WTC11 (cell line): ENCODE measurements around the gene UCKL1. TPM values are rescaled to one million over a fixed set of nuclear protein-coding genes. Genes with fewer than 3 reads are reported as not detected.

Experiments used
- ATAC-seq: fragments of 200-7000 bp; cut with Tn5 transposase; 2 replicates; pipeline ENCODE4 v1.10.0; 2021; ENCODE audit warnings: mild to moderate bottlenecking, moderate library complexity
- CTCF ChIA-PET: fragments of 300-600 bp; sonication (Branson Sonifier 250); formaldehyde crosslinking; loops from one replicate; lab custom pipeline; 2021; ENCODE audit warnings: antibody characterized with exemption; lab: Charles Lee
- POLR2A ChIA-PET: fragments of 350-600 bp; sonication (Branson Sonifier 250); formaldehyde crosslinking; loops from one replicate; lab custom pipeline; 2021; ENCODE audit warnings: antibody characterized with exemption; lab: Charles Lee
- DNase-seq: peaks from one replicate; pipeline ENCODE4 v3.0.0; 2021; ENCODE audit warnings: low spot score
- H3K27ac Mint-ChIP-seq: 2 replicates; pipeline ENCODE4 v1.8.0; 2021; ENCODE audit warnings: mixed read lengths
- H3K27me3 Mint-ChIP-seq: 2 replicates; pipeline ENCODE4 v1.8.0; 2021; ENCODE audit warnings: low read depth, mild to moderate bottlenecking, moderate library complexity, mixed read lengths
- H3K36me3 Mint-ChIP-seq: 2 replicates; pipeline ENCODE4 v1.8.0; 2021; ENCODE audit warnings: mixed read lengths
- H3K4me1 Mint-ChIP-seq: 2 replicates; pipeline ENCODE4 v1.8.0; 2022; ENCODE audit warnings: mixed read lengths
- H3K4me3 Mint-ChIP-seq: 2 replicates; pipeline ENCODE4 v1.8.0; 2021; ENCODE audit warnings: mild to moderate bottlenecking, moderate library complexity, mixed read lengths
- H3K9me3 Mint-ChIP-seq: 2 replicates; pipeline ENCODE4 v1.8.0; 2021; ENCODE audit warnings: mixed read lengths
- ATF6 ChIP-seq: sonication (generic); formaldehyde crosslinking; IDR thresholded peaks from 2 replicates; pipeline ENCODE4 v1.8.1; 2023; ENCODE audit warnings: mild to moderate bottlenecking, missing genetic modification reagents
- ELF4 ChIP-seq: sonication (generic); formaldehyde crosslinking; IDR thresholded peaks from 2 replicates; pipeline ENCODE4 v1.8.1; 2022; ENCODE audit warnings: low read depth, mild to moderate bottlenecking, moderate library complexity, missing genetic modification reagents
- ETV6 ChIP-seq: sonication (generic); formaldehyde crosslinking; IDR thresholded peaks from 2 replicates; pipeline ENCODE4 v1.8.1; 2022; ENCODE audit warnings: mild to moderate bottlenecking, missing genetic modification reagents
- GRHL2 ChIP-seq: fragments of 250-450 bp; sonication (Bioruptor Pico); IDR thresholded peaks from 2 replicates; pipeline ENCODE4 v1.8.0; 2022; ENCODE audit warnings: mild to moderate bottlenecking, moderate library complexity; ENCODE audit not compliant: insufficient replicate concordance, severe bottlenecking
- IRF1 ChIP-seq: sonication (generic); formaldehyde crosslinking; IDR thresholded peaks from 2 replicates; pipeline ENCODE4 v1.8.0; 2023; ENCODE audit warnings: missing genetic modification reagents
- MXD4 ChIP-seq: fragments of 250-450 bp; sonication (Bioruptor Pico); IDR thresholded peaks from 2 replicates; pipeline ENCODE4 v1.8.0; 2021; ENCODE audit warnings: mild to moderate bottlenecking, moderate library complexity, borderline replicate concordance
- NFE2L1 ChIP-seq: sonication (generic); formaldehyde crosslinking; IDR thresholded peaks from 2 replicates; pipeline ENCODE4 v1.8.1; 2023; ENCODE audit warnings: missing genetic modification reagents
- NFYB ChIP-seq: sonication (generic); formaldehyde crosslinking; conservative IDR thresholded peaks from 2 replicates; pipeline ENCODE4 v1.8.0; 2022; ENCODE audit warnings: low read depth, missing genetic modification reagents
- NR1H2 ChIP-seq: sonication (generic); formaldehyde crosslinking; IDR thresholded peaks from 2 replicates; pipeline ENCODE4 v1.9.0; 2021; ENCODE audit warnings: mild to moderate bottlenecking, moderate library complexity, missing genetic modification reagents
- RELA ChIP-seq: sonication (generic); formaldehyde crosslinking; IDR thresholded peaks from 2 replicates; pipeline ENCODE4 v1.8.1; 2022; ENCODE audit warnings: missing genetic modification reagents, mild to moderate bottlenecking, borderline replicate concordance
- SP1 ChIP-seq: sonication (generic); formaldehyde crosslinking; conservative IDR thresholded peaks from 2 replicates; pipeline ENCODE4 v1.8.1; 2022; ENCODE audit warnings: missing genetic modification reagents
- USF1 ChIP-seq: sonication (generic); formaldehyde crosslinking; IDR thresholded peaks from 2 replicates; pipeline ENCODE4 v1.8.0; 2022; ENCODE audit warnings: mild to moderate bottlenecking, missing genetic modification reagents
- ZBTB21 ChIP-seq: sonication (generic); formaldehyde crosslinking; IDR thresholded peaks from 2 replicates; pipeline ENCODE4 v1.8.1; 2023; ENCODE audit warnings: mild to moderate bottlenecking, missing genetic modification reagents, borderline replicate concordance
- ZNF121 ChIP-seq: sonication (generic); formaldehyde crosslinking; IDR thresholded peaks from 2 replicates; pipeline ENCODE4 v1.8.0; 2023; ENCODE audit warnings: missing genetic modification reagents
- ZNF219 ChIP-seq: sonication (generic); formaldehyde crosslinking; IDR thresholded peaks from 2 replicates; pipeline ENCODE4 v1.8.0; 2023; ENCODE audit warnings: missing genetic modification reagents, mild to moderate bottlenecking, borderline replicate concordance
- ZNF416 ChIP-seq: fragments of 250-450 bp; sonication (Bioruptor Pico); IDR thresholded peaks from 2 replicates; pipeline ENCODE4 v1.9.0; 2021; ENCODE audit warnings: mild to moderate bottlenecking, inconsistent platforms
- ZNF423 ChIP-seq: fragments of 250-450 bp; sonication (Bioruptor Pico); IDR thresholded peaks from 2 replicates; pipeline ENCODE4 v2.1.2; 2022; ENCODE audit warnings: mild to moderate bottlenecking, moderate library complexity
- total RNA-seq: library from RNA; stranded (reverse); gene quantifications from 3 replicates; pipeline ENCODE4 v1.2.3, GENCODE V29; 2021
- TF ChIP-seq, protein P1 (sequence below): fragments of 250-450 bp; sonication (Bioruptor Pico); IDR thresholded peaks from 2 replicates; pipeline ENCODE4 v1.8.0; 2021; ENCODE audit warnings: mild to moderate bottlenecking
- TF ChIP-seq, protein P2 (sequence below): sonication (generic); formaldehyde crosslinking; IDR thresholded peaks from 2 replicates; pipeline ENCODE4 v1.8.1; 2023; ENCODE audit warnings: mild to moderate bottlenecking, missing genetic modification reagents, moderate library complexity

Gene UCKL1
- total RNA-seq, 1 experiment from 2014 or later, result 51.2 TPM

GRCh38 chr20:63946986-63947637, 9.1 kb downstream of the UCKL1 start:
- ChIA-PET POLR2A (no interaction called here), CTCF (interaction anchor here (0.7 kb wide), 1 partner anchor 13 kb away, joined by 4 read pairs; no protein-coding TSS in a partner anchor)
- H3K9me3 Mint-ChIP-seq, result 0 out of 2 replicates have a peak, but pooled peaks cover 3% of the 10 kb centered on the region
- peaks cover 20% of the 10 kb centered on the region for H3K4me1 Mint-ChIP-seq
- no peaks in the 10 kb centered on the region for H3K27me3 Mint-ChIP-seq
- peaks cover 11% of the 10 kb centered on the region for H3K36me3 Mint-ChIP-seq
- TF ChIP-seq ZNF423 (CRISPR knock-in tag) (no peak), ZNF121 (CRISPR knock-in tag) (no peak), GRHL2 (no peak), ATF6 (no peak), NFYB (CRISPR knock-in tag) (no peak), ZNF219 (CRISPR knock-in tag) (no peak), ELF4 (no peak), USF1 (CRISPR knock-in tag) (no peak)
- TF ChIP-seq, protein P1, sequence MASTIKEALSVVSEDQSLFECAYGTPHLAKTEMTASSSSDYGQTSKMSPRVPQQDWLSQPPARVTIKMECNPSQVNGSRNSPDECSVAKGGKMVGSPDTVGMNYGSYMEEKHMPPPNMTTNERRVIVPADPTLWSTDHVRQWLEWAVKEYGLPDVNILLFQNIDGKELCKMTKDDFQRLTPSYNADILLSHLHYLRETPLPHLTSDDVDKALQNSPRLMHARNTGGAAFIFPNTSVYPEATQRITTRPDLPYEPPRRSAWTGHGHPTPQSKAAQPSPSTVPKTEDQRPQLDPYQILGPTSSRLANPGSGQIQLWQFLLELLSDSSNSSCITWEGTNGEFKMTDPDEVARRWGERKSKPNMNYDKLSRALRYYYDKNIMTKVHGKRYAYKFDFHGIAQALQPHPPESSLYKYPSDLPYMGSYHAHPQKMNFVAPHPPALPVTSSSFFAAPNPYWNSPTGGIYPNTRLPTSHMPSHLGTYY (CRISPR knock-in tag), result no peak
- ATAC-seq (no peak), DNase-seq (no peak)
- H3K27ac Mint-ChIP-seq, result peak overlapping the region; percentile 86; the same call in 1 of the 2 replicates
- no peak overlapping the region for H3K4me3 Mint-ChIP-seq

DNA sequence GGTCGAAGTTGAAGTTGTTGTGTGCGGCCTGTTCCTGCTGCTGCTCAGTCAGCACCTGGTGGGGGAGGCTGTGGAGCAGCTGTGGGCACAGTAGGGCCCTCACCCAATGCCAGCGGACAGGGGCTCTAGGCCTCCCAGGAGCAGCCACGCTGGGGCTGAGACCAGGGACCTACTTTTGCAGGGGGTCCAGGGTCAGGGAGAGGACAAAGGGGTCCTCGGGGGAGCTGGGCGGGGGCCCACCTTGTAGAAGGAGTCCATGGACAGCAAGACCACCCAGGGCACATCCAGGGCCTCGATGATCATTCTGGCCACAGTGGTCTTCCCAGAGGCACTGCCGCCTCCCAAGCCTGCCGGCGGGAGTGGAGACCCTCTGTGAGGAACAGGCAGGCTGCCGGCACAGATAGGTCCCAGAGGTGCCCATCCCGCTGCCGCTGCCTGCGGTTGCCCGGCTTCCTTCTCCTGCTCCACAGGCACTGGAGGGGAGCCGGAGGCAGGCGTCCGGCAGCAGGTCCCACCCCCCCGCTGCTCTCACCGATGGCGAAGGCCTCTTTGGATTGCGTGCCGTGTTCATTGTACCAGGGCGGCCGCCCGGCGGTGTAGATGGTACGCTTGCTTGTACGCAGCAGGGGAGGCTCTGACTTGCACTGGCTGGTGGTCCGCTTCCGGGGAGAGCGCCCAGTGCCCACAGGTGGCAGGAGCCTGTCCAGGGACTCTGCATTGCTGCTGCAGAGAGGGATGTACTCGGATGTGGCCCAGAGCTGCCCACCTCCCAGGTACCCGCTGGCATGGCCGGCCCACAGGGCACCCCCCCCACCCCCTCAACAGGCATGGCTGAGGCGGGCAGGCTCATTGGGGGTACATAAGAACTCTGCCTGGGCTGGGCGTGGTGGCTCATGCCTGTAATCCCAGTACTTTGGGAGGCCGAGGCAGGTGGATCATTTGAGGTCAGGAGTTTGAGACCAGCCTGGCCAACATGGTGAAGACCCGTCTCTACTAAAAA, 10.0 kb downstream of the UCKL1 start:
- no peak overlapping the region for H3K4me3 Mint-ChIP-seq

DNA sequence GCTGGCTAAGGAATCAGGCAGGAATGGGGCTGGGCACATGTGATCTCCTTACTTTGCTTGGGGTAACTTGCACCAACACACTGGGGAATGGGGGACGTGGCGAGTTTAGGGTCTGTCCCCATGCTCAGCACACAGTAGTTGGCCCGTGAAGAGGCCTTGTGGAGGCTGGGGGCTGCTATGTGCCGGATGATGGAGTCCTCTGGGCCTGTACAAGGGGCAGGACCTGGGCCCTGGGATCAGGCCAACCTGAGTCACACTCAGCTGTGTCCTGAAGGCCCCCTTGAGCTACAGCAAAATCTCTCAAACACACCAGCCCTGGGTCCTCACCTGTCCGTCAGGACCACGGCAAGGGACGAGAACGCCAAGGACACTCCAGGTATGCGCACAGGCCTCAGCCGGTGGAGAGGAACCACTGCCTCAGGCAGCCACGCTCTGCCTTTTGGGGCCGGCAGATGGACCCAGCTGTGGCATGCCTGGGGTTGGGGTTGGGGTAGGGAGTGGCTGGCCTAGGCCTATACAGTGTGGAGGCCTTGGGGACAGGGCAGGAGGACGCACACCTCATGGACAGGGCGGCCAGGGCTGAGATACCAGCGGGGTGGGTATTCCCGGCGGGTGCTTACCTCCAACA, 11.1 kb downstream of the UCKL1 start:
- POLR2A ChIA-PET, result no interaction called here
- H3K27me3 Mint-ChIP-seq, result no peaks in the 10 kb centered on the region
- no peak for TF ChIP-seq GRHL2
- TF ChIP-seq ETV6, result no peak
- no peak for TF ChIP-seq MXD4 (CRISPR knock-in tag)
- TF ChIP-seq SP1 (CRISPR knock-in tag), result no peak
- TF ChIP-seq NR1H2 (CRISPR knock-in tag), result no peak
- TF ChIP-seq RELA (CRISPR knock-in tag), result no peak
- no peak for TF ChIP-seq ZNF219 (CRISPR knock-in tag)
- no peak for TF ChIP-seq IRF1 (CRISPR knock-in tag)
- no peak for TF ChIP-seq NFE2L1 (CRISPR knock-in tag)
- no peak for TF ChIP-seq USF1 (CRISPR knock-in tag)
- H3K9me3 Mint-ChIP-seq, result 0 out of 2 replicates have a peak, but pooled peaks cover 3% of the 10 kb centered on the region
- CTCF ChIA-PET, result no interaction called here
- H3K4me1 Mint-ChIP-seq, result peaks cover 20% of the 10 kb centered on the region
- H3K4me3 Mint-ChIP-seq, result no peak overlapping the region
- H3K27ac Mint-ChIP-seq, result no peak overlapping the region
- no peak for DNase-seq
- peaks cover 11% of the 10 kb centered on the region for H3K36me3 Mint-ChIP-seq
- ATAC-seq, result no peak

More for the DNA sequence above, 10.0 kb downstream of the UCKL1 start:
- no peaks in the 10 kb centered on the region for H3K27me3 Mint-ChIP-seq
- TF ChIP-seq NFYB (CRISPR knock-in tag), result no peak
- TF ChIP-seq, protein P2, sequence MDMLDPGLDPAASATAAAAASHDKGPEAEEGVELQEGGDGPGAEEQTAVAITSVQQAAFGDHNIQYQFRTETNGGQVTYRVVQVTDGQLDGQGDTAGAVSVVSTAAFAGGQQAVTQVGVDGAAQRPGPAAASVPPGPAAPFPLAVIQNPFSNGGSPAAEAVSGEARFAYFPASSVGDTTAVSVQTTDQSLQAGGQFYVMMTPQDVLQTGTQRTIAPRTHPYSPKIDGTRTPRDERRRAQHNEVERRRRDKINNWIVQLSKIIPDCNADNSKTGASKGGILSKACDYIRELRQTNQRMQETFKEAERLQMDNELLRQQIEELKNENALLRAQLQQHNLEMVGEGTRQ (CRISPR knock-in tag), result no peak
- TF ChIP-seq ZBTB21, result no peak
- TF ChIP-seq ZNF416, result no peak
- POLR2A ChIA-PET, result no interaction called here
- no peak for ATAC-seq
- peaks cover 20% of the 10 kb centered on the region for H3K4me1 Mint-ChIP-seq
- no peak for DNase-seq
- CTCF ChIA-PET, result interaction anchor here (0.7 kb wide), 1 partner anchor 12 kb away, joined by 4 read pairs; no protein-coding TSS in a partner anchor
- 0 out of 2 replicates have a peak, but pooled peaks cover 3% of the 10 kb centered on the region for H3K9me3 Mint-ChIP-seq
- peaks cover 11% of the 10 kb centered on the region for H3K36me3 Mint-ChIP-seq
- no peak overlapping the region; the same call in 1 of the 2 replicates for H3K27ac Mint-ChIP-seq
